Neuronal stem cell (in vitro differentiated cells): Measurements from ENCODE around the gene FAM117B.

ENCODE experiments used
- DNase-seq: peaks from one replicate; pipeline ENCODE4 v3.0.0-alpha.2; 2013; ENCODE audit warnings: low spot score
- H2AFZ ChIP-seq: one replicate; pipeline ENCODE4 v1.6.1; 2013; ENCODE audit warnings: mild to moderate bottlenecking, low read length, inconsistent platforms
- H2AK5ac ChIP-seq: 2 replicates; pipeline ENCODE4 v1.6.1; 2013; ENCODE audit warnings: low read depth, mild to moderate bottlenecking, inconsistent platforms, low read length, moderate library complexity, mixed read lengths
- H2BK120ac ChIP-seq: 2 replicates; pipeline ENCODE4 v1.6.1; 2013; ENCODE audit warnings: low read depth, mild to moderate bottlenecking, inconsistent platforms, low read length, moderate library complexity, mixed read lengths
- H2BK12ac ChIP-seq: one replicate; pipeline ENCODE4 v1.6.1; 2013; ENCODE audit warnings: low read length, inconsistent platforms
- H2BK15ac ChIP-seq: 2 replicates; pipeline ENCODE4 v1.6.1; 2013; ENCODE audit warnings: mild to moderate bottlenecking, low read length, inconsistent platforms, mixed read lengths
- H2BK5ac ChIP-seq: one replicate; pipeline ENCODE4 v1.6.1; 2013; ENCODE audit warnings: inconsistent platforms, mild to moderate bottlenecking, low read length, moderate library complexity
- H3K14ac ChIP-seq: one replicate; pipeline ENCODE4 v1.6.1; 2013; ENCODE audit warnings: low read length, inconsistent platforms
- H3K18ac ChIP-seq: 2 replicates; pipeline ENCODE4 v1.6.1; 2013; ENCODE audit warnings: low read length, inconsistent platforms
- H3K23ac ChIP-seq: 2 replicates; pipeline ENCODE4 v1.6.1; 2013; ENCODE audit warnings: low read depth, mild to moderate bottlenecking, mixed read lengths, low read length, inconsistent platforms; ENCODE audit not compliant: poor library complexity
- H3K27ac ChIP-seq: replicated peaks from 3 replicates; pipeline ENCODE4 v1.5.1; 2013; ENCODE audit warnings: low read length, inconsistent platforms
- H3K27me3 ChIP-seq, 3 experiments: 2 replicates each; pipeline ENCODE4 v1.6.1; 2013; ENCODE audit warnings: low read length in 3 of 3, mild to moderate bottlenecking in 2 of 3, inconsistent platforms in 1 of 3, low read depth in 1 of 3, mixed read lengths in 1 of 3, moderate library complexity in 1 of 3; ENCODE audit not compliant: control insufficient read depth in 3 of 3, insufficient read depth in 3 of 3
- H3K36me3 ChIP-seq, 2 donors: replicated peaks in 1 of 2; 2 replicates each; pipeline ENCODE4 v1.6.1; 2013; ENCODE audit warnings: low read length in 2 of 2; ENCODE audit not compliant: control insufficient read depth in 2 of 2, insufficient read depth in 2 of 2
- H3K4ac ChIP-seq: 2 replicates; pipeline ENCODE4 v1.6.1; 2013; ENCODE audit warnings: inconsistent platforms, mild to moderate bottlenecking, low read length, moderate library complexity
- H3K4me1 ChIP-seq, 2 donors: 1 replicate in 1 of 2; 2 replicates in 1 of 2; pipeline ENCODE4 v1.6.1; 2013; ENCODE audit warnings: low read length in 2 of 2, low read depth in 1 of 2; ENCODE audit not compliant: control insufficient read depth in 2 of 2, insufficient read depth in 1 of 2
- H3K4me2 ChIP-seq: one replicate; pipeline ENCODE4 v1.6.1; 2013; ENCODE audit warnings: mild to moderate bottlenecking, low read length, inconsistent platforms; ENCODE audit not compliant: insufficient read depth, poor library complexity, severe bottlenecking
- H3K4me3 ChIP-seq, 2 donors: 2 replicates each; pipeline ENCODE4 v1.5.1; 2013; ENCODE audit warnings: low read length in 2 of 2, mild to moderate bottlenecking in 2 of 2, inconsistent platforms in 1 of 2, moderate library complexity in 1 of 2
- H3K79me1 ChIP-seq: one replicate; pipeline ENCODE4 v1.6.1; 2013; ENCODE audit warnings: low read depth, mild to moderate bottlenecking, inconsistent platforms, low read length, moderate library complexity
- H3K9ac ChIP-seq: one replicate; pipeline ENCODE4 v1.6.1; 2013; ENCODE audit warnings: mild to moderate bottlenecking, low read depth, low read length, inconsistent platforms; ENCODE audit not compliant: poor library complexity
- H3K9me3 ChIP-seq, 2 donors: replicated peaks in 1 of 2; 2 replicates each; pipeline versions ENCODE3 to v1.6.1; 2013; ENCODE audit warnings: low read length in 2 of 2, mild to moderate bottlenecking in 2 of 2, inconsistent platforms in 1 of 2, low read depth in 1 of 2, mixed read lengths in 1 of 2, moderate library complexity in 1 of 2; ENCODE audit not compliant: control insufficient read depth in 2 of 2, insufficient read depth in 1 of 2
- H4K8ac ChIP-seq: one replicate; pipeline ENCODE4 v1.6.1; 2013; ENCODE audit warnings: low read depth, mild to moderate bottlenecking, inconsistent platforms, low read length, moderate library complexity
- H4K91ac ChIP-seq: one replicate; pipeline ENCODE4 v1.6.1; 2013; ENCODE audit warnings: low read length, low read depth, mild to moderate bottlenecking, inconsistent platforms; ENCODE audit not compliant: poor library complexity
- WGBS, 2 donors: extraction: QIAGEN DNeasy Blood & Tissue Kit; methylation state at CpG; one replicate each; pipeline ENCODE4 v1.1.7; 2013; ENCODE audit warnings: missing lambda C conversion rate in 2 of 2, mixed read lengths in 1 of 2; ENCODE audit not compliant: insufficient read length in 2 of 2, insufficient replicate concordance in 1 of 2; ENCODE audit errors: extremely low coverage in 2 of 2; 5-methylcytosine and 5-hydroxymethylcytosine counted together

The FAM117B gene

GRCh38 chr2:202628646-202629198 is 6.0 kb upstream of the FAM117B start:
- H3K4me1 ChIP-seq = no peaks in the 10 kb centered on the region
- no peaks in the 10 kb centered on the region for H3K27me3 ChIP-seq
- no peak overlapping the region for H3K4ac ChIP-seq

GRCh38 chr2:202632682-202633290 is 2.0 kb upstream of the FAM117B start:
- H2BK12ac ChIP-seq = no peak overlapping the region
- no peaks in the 10 kb centered on the region for H3K9me3 ChIP-seq
- no peak overlapping the region for H3K4me3 ChIP-seq
- no peak overlapping the region for H4K91ac ChIP-seq
- no peak overlapping the region for H3K9ac ChIP-seq
- no peak overlapping the region for H3K23ac ChIP-seq
- no peak overlapping the region for H2AK5ac ChIP-seq
- no peak overlapping the region for H4K8ac ChIP-seq
- no peak overlapping the region for H2BK5ac ChIP-seq
- no peak overlapping the region for H3K27ac ChIP-seq
- H3K4me2 ChIP-seq = no peak overlapping the region
- no peaks in the 10 kb centered on the region for H3K79me1 ChIP-seq
- H2AFZ ChIP-seq = no peak overlapping the region
- no peak overlapping the region for H3K18ac ChIP-seq
- no peaks in the 10 kb centered on the region for H3K36me3 ChIP-seq
- no peak overlapping the region for H2BK120ac ChIP-seq
- H3K4ac ChIP-seq = no peak overlapping the region
- DNase-seq = no peak
- H2BK15ac ChIP-seq = no peak overlapping the region
- H3K27me3 ChIP-seq = no peaks in the 10 kb centered on the region
- H3K4me1 ChIP-seq = peaks cover 0 to 11% of the 10 kb centered on the region in 2 donors
- no peak overlapping the region for H3K14ac ChIP-seq
- no CpG with 5 or more reads among the region's 4 CpGs for WGBS, 2 donors

More at GRCh38 chr2:202628646-202629198, 6.0 kb upstream of the FAM117B start:
- Histone ChIP-seq H2BK120ac (no peak overlapping the region), H3K9me3 (no peaks in the 10 kb centered on the region), H2AFZ (no peak overlapping the region), H2BK15ac (no peak overlapping the region), H2BK12ac (no peak overlapping the region), H2AK5ac (no peak overlapping the region), H3K18ac (no peak overlapping the region), H3K23ac (no peak overlapping the region), H3K4me3 (no peak overlapping the region), H3K9ac (no peak overlapping the region), H3K79me1 (no peaks in the 10 kb centered on the region), H2BK5ac (no peak overlapping the region), H4K91ac (no peak overlapping the region), H3K14ac (no peak overlapping the region), H3K27ac (no peak overlapping the region), H3K4me2 (no peak overlapping the region), H3K36me3 (no peaks in the 10 kb centered on the region), H4K8ac (no peak overlapping the region)
- 100% methylated on average over 2 of the region's 3 CpGs; no CpG with 5 or more reads in 1 of the 2 donors for WGBS, 2 donors
- DNase-seq = no peak

GRCh38 chr2:202633470-202633869 is 1.3 kb upstream of the FAM117B start:
- H4K8ac ChIP-seq = no peak overlapping the region
- no peak overlapping the region for H3K27ac ChIP-seq
- H2BK120ac ChIP-seq = no peak overlapping the region
- H3K4me1 ChIP-seq = peaks cover 0 to 11% of the 10 kb centered on the region in 2 donors
- peaks cover 0 to 5% of the 10 kb centered on the region in 2 donors for H3K36me3 ChIP-seq
- no peak overlapping the region for H2BK5ac ChIP-seq
- no CpG with 5 or more reads among the region's 19 CpGs for WGBS, 2 donors
- H3K9ac ChIP-seq = no peak overlapping the region
- H3K4me2 ChIP-seq = no peak overlapping the region
- H3K14ac ChIP-seq = no peak overlapping the region
- no peaks in the 10 kb centered on the region for H3K27me3 ChIP-seq
- DNase-seq = no peak
- H3K79me1 ChIP-seq = no peaks in the 10 kb centered on the region
- H2BK12ac ChIP-seq = no peak overlapping the region
- no peak overlapping the region for H2AK5ac ChIP-seq
- H3K23ac ChIP-seq = no peak overlapping the region
- peaks cover 0 to 3% of the 10 kb centered on the region in 2 donors for H3K9me3 ChIP-seq
- no peak overlapping the region for H3K4me3 ChIP-seq
- no peak overlapping the region for H2BK15ac ChIP-seq
- no peak overlapping the region for H3K18ac ChIP-seq
- H3K4ac ChIP-seq = no peak overlapping the region
- no peak overlapping the region for H4K91ac ChIP-seq
- no peak overlapping the region for H2AFZ ChIP-seq

GRCh38 chr2:202635428-202636212 is 851 bp downstream of the FAM117B start:
- H3K4me3 ChIP-seq = peak overlapping the region; percentile 72 to 99
- peaks cover 0 to 12% of the 10 kb centered on the region in 2 donors for H3K36me3 ChIP-seq
- peaks cover 0 to 11% of the 10 kb centered on the region in 2 donors for H3K4me1 ChIP-seq
- no peak overlapping the region for H4K8ac ChIP-seq
- peak; percentile 64 for DNase-seq
- peak overlapping the region; percentile 85 for H3K23ac ChIP-seq
- peak overlapping the region; percentile 96 for H2AK5ac ChIP-seq
- peaks cover 0 to 6% of the 10 kb centered on the region in 2 donors for H3K9me3 ChIP-seq
- no peak overlapping the region for H2BK15ac ChIP-seq
- H2BK5ac ChIP-seq = peak overlapping the region; percentile 99
- peak overlapping the region; percentile 89 for H3K27ac ChIP-seq
- H3K18ac ChIP-seq = peak overlapping the region; percentile 100
- H3K27me3 ChIP-seq = no peaks in the 10 kb centered on the region
- H3K79me1 ChIP-seq = no peaks in the 10 kb centered on the region
- H2BK12ac ChIP-seq = no peak overlapping the region
- peak overlapping the region; percentile 91 for H2BK120ac ChIP-seq
- no CpG with 5 or more reads among the region's 92 CpGs for WGBS, 2 donors
- peak overlapping the region; percentile 99 for H3K14ac ChIP-seq
- no peak overlapping the region for H4K91ac ChIP-seq
- H3K4me2 ChIP-seq = peak overlapping the region; percentile 83
- H2AFZ ChIP-seq = peak overlapping the region; percentile 97
- H3K9ac ChIP-seq = peak overlapping the region; percentile 100
- peak overlapping the region; percentile 69 for H3K4ac ChIP-seq
